GM12872 (cell line): ENCODE measurements around the gene ITGB2.

ENCODE experiments used
- TF ChIP-seq, protein P1 (sequence below): IDR thresholded peaks from 3 replicates; pipeline ENCODE4 v1.5.1; 2011; ENCODE audit warnings: low read depth, mild to moderate bottlenecking, low read length, moderate library complexity; ENCODE audit not compliant: insufficient read depth

The ITGB2 gene

DNA sequence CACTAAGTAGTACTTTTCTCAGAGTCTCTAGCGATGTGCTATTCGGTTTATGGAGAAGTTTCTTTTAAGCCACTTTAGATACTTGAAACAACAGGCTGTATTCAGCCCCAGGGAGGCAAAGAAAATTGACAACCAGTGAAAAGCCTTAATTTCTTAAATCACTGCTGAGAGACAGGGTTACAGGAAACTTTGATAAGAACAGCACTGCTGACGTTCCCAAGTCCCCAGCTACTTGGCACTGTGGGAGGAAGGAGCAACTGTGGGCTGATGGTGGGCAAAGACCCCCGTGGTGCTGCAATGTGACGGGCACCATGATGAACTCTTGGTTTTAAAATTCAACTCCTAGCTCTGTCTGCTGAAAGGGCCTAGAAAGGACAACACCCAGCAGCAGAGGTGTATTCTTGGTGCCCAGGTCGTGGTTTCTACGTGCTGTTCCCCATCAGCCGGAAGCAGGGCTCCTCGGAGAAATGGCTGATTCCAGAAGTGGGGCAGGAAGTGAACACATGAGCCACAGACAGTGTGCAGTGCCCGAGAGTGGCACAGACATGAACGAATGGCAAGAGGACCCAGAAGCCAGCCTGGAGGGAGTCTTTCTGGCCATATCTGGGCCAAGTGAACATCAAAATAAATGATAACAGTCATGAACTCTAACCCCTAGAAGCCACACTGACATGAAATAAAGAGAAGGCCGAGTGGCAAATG is 52.5 kb downstream of the ITGB2 start:
- TF ChIP-seq, protein P1, sequence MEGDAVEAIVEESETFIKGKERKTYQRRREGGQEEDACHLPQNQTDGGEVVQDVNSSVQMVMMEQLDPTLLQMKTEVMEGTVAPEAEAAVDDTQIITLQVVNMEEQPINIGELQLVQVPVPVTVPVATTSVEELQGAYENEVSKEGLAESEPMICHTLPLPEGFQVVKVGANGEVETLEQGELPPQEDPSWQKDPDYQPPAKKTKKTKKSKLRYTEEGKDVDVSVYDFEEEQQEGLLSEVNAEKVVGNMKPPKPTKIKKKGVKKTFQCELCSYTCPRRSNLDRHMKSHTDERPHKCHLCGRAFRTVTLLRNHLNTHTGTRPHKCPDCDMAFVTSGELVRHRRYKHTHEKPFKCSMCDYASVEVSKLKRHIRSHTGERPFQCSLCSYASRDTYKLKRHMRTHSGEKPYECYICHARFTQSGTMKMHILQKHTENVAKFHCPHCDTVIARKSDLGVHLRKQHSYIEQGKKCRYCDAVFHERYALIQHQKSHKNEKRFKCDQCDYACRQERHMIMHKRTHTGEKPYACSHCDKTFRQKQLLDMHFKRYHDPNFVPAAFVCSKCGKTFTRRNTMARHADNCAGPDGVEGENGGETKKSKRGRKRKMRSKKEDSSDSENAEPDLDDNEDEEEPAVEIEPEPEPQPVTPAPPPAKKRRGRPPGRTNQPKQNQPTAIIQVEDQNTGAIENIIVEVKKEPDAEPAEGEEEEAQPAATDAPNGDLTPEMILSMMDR, result no peak

DNA sequence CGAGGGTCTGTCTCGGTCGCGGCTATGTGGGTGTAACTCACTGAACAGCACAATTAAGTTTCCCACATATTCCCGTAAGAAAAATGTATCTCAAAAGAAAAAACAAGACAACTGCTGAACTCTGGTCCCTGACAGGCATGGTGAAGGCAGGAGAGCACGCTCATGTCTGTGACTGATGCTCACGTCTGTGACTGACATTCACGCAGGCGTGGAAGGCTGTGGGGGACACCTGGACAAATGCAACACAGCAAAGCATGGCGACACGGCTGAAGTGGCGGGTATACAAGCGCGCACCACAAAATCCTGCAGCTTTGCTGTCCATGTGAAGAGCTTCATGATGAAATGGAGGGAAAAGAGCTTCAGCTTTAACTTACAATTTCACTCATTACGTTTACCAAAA is 53.2 kb downstream of the ITGB2 start:
- TF ChIP-seq, protein P1, result no peak

DNA sequence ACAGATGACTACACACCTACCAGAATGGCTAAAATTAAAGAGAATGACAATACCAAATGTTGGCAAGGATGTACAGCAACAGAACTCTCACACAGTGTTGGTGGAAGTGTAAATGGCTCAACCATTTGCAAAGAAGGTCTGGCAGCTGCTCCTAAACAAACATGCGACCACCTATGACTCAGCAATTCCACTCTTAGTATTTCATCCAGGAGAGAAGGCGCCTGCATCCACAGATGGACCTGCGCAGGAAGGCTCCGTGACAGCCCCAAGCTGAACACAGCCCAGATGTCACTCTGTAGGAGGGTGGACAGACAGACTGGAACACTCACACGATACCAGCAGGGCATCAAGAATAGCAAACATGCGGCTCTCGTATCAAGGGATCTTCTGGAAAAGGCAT is 53.9 kb downstream of the ITGB2 start:
- TF ChIP-seq, protein P1, result no peak

DNA sequence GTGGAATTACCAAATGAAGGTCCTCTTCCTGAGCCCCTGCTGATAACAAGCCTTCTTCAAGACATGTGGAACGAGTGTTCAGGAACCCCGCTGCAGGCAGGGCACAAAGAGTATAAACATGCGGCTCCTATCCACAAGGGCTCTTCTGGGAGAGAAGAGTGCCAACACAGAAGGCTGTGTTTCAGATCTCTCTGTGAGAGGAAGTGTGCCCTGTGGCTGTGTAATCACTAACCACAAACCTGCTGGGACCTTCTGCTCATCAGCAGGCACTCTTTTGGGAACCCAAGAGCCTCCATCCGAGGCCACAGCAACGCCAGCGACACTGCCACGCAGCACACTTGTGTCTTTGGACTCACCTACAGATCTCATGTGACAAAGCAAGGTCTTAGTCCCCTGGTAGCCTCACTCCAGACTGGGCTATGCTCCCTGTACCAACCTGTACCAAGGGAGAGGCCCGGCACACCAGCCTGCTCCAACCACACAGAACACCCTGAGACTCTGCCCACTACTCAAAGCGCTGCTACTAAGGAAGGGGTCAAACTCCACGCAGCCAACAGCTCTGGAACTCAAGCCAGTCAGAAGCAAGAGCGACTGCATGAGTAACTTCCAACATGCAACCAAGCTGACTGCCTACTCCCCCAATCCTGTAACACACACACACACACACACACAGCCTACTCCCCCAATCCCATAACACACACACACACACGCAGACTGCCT is 55.0 kb downstream of the ITGB2 start:
- TF ChIP-seq, protein P1, result no peak

DNA sequence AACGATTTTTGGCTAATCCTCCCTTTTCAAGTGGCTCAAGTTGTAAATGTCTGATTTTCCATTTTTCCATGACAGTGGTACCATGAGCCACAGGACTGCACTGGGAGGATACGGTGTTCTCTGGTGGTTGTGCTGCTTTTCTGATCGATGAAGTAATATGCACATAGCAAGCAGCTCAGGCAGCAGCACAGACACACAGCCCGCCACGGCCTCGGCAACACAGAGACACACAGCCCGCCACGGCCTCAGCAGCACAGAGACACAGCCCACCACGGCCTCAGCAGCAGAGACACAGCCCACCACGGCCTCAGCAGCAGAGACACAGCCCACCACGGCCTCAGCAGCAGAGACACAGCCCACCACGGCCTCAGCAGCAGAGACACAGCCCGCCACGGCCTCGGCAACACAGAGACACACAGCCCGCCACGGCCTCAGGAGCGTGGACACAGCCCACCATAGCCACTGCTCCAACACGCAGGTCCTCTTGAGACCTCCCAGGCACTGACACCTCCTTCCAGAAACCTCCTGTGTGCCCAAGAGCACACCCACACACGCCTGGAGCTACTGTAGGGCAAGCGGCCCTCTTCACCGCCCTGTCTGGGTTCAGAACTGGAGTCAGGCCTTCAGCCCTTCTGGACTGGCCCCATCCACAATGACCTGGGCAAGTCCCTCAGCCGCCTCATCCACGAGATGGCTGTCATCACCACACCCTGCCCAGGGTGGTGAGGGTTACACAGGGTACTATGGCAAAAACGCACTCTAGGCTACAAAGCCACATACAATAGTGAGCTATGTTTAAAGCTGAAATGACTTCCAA is 57.6 kb downstream of the ITGB2 start:
- TF ChIP-seq, protein P1, result no peak

DNA sequence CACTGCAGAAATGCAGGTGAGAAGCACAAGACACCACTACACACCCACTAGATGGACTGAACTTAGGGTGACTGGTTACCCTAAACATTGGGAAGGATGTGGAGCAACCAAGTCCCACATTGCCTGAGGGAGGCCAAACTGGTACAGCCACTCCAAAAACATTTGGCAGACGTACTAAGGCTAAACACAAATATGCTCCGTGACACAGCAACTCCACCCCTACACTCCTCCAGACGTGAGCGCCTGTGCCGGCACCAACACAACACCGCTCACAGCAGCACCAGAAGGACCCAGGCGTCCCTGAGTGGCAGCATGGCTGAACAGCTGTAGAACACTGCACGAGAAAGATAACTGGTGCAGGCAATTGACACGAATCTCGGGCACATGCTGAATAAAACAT is 61.9 kb downstream of the ITGB2 start:
- TF ChIP-seq, protein P1, result no peak

DNA sequence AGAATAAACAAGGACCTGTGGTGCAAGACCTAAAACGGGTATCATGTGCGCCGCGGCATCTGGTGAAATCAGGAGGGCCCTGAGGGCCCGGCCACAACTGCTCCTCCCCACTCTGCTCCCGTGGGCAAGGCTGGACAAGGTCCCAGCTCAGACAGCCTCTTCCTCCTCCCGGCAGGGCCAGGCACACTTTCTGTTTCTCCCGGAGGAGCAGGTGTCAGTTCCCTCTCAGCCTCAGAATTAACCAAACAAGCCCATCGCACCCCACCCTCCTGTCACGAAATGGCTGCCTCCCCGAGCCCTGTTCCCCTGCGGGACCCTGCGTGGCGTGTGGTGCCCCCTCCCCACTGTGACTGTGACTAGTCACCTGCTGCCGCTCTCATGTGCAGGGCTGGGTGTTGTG is 62.4 kb downstream of the ITGB2 start:
- TF ChIP-seq, protein P1, result no peak
